OCI-LY7 (cell line): ENCODE data around the gene KCNJ15. TPM values are rescaled to one million over a fixed set of nuclear protein-coding genes. Genes with fewer than 3 reads are reported as not detected.

ENCODE experiments used
- BruUV-seq: library from RNA; stranded (reverse); fragments of 400-500 nt; replicated peaks from 2 replicates; lab custom pipeline; 2021; lab: Mats Ljungman, UMichigan
- CTCF ChIA-PET: fragments of 300-600 bp; sonication (Branson Sonifier 250); formaldehyde crosslinking; loops from one replicate; lab custom pipeline; 2022; ENCODE audit warnings: antibody characterized with exemption; ENCODE audit not compliant: unreplicated experiment; lab: Charles Lee
- POLR2A ChIA-PET: fragments of 300-600 bp; sonication (Branson Sonifier 250); formaldehyde crosslinking; loops from one replicate; lab custom pipeline; 2022; ENCODE audit warnings: antibody characterized with exemption; lab: Charles Lee
- DNase-seq: peaks from one replicate; pipeline ENCODE4 v3.0.0-alpha.2; 2015; ENCODE audit warnings: low spot score
- H2AFZ ChIP-seq: fragments of 200-600 bp; sonication (generic), shearing (Covaris generic); 2 replicates; pipeline ENCODE4 v1.6.1; 2014; ENCODE audit warnings: mild to moderate bottlenecking, antibody characterized with exemption, low read length, moderate library complexity
- H3K27ac ChIP-seq: fragments of 200-600 bp; sonication (generic); 2 replicates; pipeline ENCODE4 v1.5.1; 2014; ENCODE audit warnings: mixed run types, low read depth, mild to moderate bottlenecking, moderate library complexity, low read length, inconsistent platforms; ENCODE audit not compliant: poor library complexity, severe bottlenecking
- H3K36me3 ChIP-seq: fragments of 200-600 bp; sonication (generic); 2 replicates; pipeline ENCODE4 v1.6.1; 2014; ENCODE audit warnings: mild to moderate bottlenecking, antibody characterized with exemption, low read length, moderate library complexity, mixed read lengths; ENCODE audit not compliant: insufficient read depth
- H3K4me1 ChIP-seq: fragments of 200-600 bp; sonication (generic); 2 replicates; pipeline ENCODE4 v1.5.1; 2014; ENCODE audit warnings: mild to moderate bottlenecking, low read length; ENCODE audit not compliant: insufficient read depth, poor library complexity, severe bottlenecking
- H3K4me2 ChIP-seq: fragments of 200-600 bp; sonication (generic); 2 replicates; pipeline ENCODE4 v1.6.1; 2014; ENCODE audit warnings: mild to moderate bottlenecking, low read length
- H3K4me3 ChIP-seq: fragments of 200-600 bp; sonication (generic); 2 replicates; pipeline ENCODE4 v1.5.1; 2014; ENCODE audit warnings: mild to moderate bottlenecking, low read depth, low read length; ENCODE audit not compliant: poor library complexity, severe bottlenecking
- H3K79me2 ChIP-seq: fragments of 200-600 bp; sonication (generic); 2 replicates; pipeline ENCODE4 v1.6.1; 2016; ENCODE audit warnings: low read depth, mild to moderate bottlenecking, low read length, moderate library complexity, mixed read lengths; ENCODE audit not compliant: insufficient read depth
- H3K9me2 ChIP-seq: fragments of 200-600 bp; sonication (generic); 2 replicates; pipeline ENCODE4 v1.6.1; 2016; ENCODE audit warnings: mild to moderate bottlenecking, low read length, mixed read lengths; ENCODE audit not compliant: insufficient read depth
- H3K9me3 ChIP-seq: fragments of 200-600 bp; sonication (generic); 2 replicates; pipeline ENCODE4 v1.6.1; 2014; ENCODE audit warnings: mild to moderate bottlenecking, mixed run types, low read length, mixed read lengths
- H4K20me1 ChIP-seq: fragments of 200-600 bp; sonication (generic); 2 replicates; pipeline ENCODE4 v1.6.1; 2014; ENCODE audit warnings: mild to moderate bottlenecking, antibody characterized with exemption, low read length, moderate library complexity, mixed read lengths; ENCODE audit not compliant: insufficient read depth
- EZH2phosphoT487 ChIP-seq: fragments of 200-600 bp; sonication (generic); IDR thresholded peaks from 2 replicates; pipeline ENCODE4 v1.6.1; 2018; ENCODE audit warnings: low read depth, borderline replicate concordance, mild to moderate bottlenecking, mixed run types, antibody characterized with exemption, low read length, moderate library complexity, mixed read lengths
- intact Hi-C: fragments of 100-400 bp; cut with micrococcal nuclease; formaldehyde crosslinking; loops from one replicate; pipeline ENCODE4 v1.10.0; 2022; ENCODE audit not compliant: unreplicated experiment
- total RNA-seq, 2 experiments: library from RNA; depleted of rRNA in 1 of 2; stranded (reverse); fragments of >200 nt in 1 of 2; shearing (Covaris generic) in 1 of 2; gene quantifications; 2 replicates each; pipeline ENCODE4 v1.2.3, GENCODE V29; 2014 to 2022
- TF ChIP-seq, protein P1 (sequence below): fragments of 200-600 bp; sonication (generic); conservative IDR thresholded peaks from 2 replicates; pipeline ENCODE4 v1.5.1; 2014; ENCODE audit warnings: mild to moderate bottlenecking, antibody characterized with exemption, low read length, moderate library complexity, mixed read lengths

The KCNJ15 gene
- total RNA-seq, 2 experiments from 2014 or later, result not detected

DNA sequence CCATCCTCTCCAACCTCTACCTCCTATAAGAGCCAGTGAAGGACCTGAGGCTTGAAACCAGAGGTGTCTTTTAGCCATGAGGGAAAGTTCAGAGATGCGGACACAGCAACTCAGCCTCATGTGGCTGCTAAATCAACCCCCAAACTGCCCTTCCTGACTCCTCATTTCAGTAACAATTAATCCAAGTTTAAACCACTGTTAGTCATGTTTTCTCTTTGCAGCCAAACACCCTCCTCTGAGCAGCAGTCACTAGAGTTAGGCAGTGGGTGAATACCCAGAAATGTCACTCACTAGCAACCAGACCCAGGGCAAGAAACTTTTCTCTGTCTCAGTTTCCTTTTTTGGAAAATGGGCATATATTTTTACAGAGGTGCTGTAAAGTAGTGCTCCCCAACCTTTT lies 71.2 kb downstream of the KCNJ15 start:
- no peak overlapping the region for H2AFZ ChIP-seq
- H3K4me1 ChIP-seq, result no peaks in the 10 kb centered on the region
- no peaks in the 10 kb centered on the region for H4K20me1 ChIP-seq
- no peak overlapping the region for H3K4me3 ChIP-seq
- no peak overlapping the region for H3K27ac ChIP-seq
- intact Hi-C loops, result no loop called here
- H3K79me2 ChIP-seq, result no peaks in the 10 kb centered on the region
- no peak for TF ChIP-seq EZH2phosphoT487
- TF ChIP-seq, protein P1, sequence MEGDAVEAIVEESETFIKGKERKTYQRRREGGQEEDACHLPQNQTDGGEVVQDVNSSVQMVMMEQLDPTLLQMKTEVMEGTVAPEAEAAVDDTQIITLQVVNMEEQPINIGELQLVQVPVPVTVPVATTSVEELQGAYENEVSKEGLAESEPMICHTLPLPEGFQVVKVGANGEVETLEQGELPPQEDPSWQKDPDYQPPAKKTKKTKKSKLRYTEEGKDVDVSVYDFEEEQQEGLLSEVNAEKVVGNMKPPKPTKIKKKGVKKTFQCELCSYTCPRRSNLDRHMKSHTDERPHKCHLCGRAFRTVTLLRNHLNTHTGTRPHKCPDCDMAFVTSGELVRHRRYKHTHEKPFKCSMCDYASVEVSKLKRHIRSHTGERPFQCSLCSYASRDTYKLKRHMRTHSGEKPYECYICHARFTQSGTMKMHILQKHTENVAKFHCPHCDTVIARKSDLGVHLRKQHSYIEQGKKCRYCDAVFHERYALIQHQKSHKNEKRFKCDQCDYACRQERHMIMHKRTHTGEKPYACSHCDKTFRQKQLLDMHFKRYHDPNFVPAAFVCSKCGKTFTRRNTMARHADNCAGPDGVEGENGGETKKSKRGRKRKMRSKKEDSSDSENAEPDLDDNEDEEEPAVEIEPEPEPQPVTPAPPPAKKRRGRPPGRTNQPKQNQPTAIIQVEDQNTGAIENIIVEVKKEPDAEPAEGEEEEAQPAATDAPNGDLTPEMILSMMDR, result no peak
- no peaks in the 10 kb centered on the region for H3K9me2 ChIP-seq
- no peak for DNase-seq
- H3K36me3 ChIP-seq, result no peaks in the 10 kb centered on the region
- no TSS peak for BruUV-seq
- ChIA-PET POLR2A (no interaction called here), CTCF (no interaction called here)
- H3K4me2 ChIP-seq, result no peak overlapping the region
- no peaks in the 10 kb centered on the region for H3K9me3 ChIP-seq

DNA sequence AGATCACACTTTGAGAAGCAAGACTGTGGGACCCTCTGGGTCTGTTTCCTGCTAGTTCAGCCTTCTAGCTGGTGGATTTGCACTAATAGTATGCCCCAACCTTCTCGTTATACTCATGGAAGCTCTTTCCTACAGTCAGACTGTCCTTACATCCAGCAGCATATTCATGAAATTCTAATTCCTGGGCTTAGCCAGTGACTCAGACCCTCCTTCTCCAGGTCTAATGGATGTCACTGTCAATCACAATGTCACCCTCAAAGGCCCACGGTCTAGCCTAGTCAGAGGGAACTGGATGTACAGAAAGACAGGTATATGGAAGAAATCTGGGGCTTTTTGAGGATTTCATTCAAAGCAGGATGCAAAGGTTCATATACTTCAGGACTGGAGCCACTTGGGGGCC lies 72.4 kb downstream of the KCNJ15 start:
- H3K4me3 ChIP-seq, result no peak overlapping the region
- no peak overlapping the region for H2AFZ ChIP-seq
- H3K79me2 ChIP-seq, result no peaks in the 10 kb centered on the region
- H3K9me2 ChIP-seq, result no peaks in the 10 kb centered on the region
- DNase-seq, result no peak
- H3K4me2 ChIP-seq, result no peak overlapping the region
- no peaks in the 10 kb centered on the region for H3K36me3 ChIP-seq
- TF ChIP-seq, protein P1, result no peak
- H3K4me1 ChIP-seq, result no peaks in the 10 kb centered on the region
- intact Hi-C loops, result no loop called here
- no peaks in the 10 kb centered on the region for H4K20me1 ChIP-seq
- POLR2A ChIA-PET, result no interaction called here
- CTCF ChIA-PET, result no interaction called here
- BruUV-seq, result no TSS peak
- H3K27ac ChIP-seq, result no peak overlapping the region
- H3K9me3 ChIP-seq, result no peaks in the 10 kb centered on the region

DNA sequence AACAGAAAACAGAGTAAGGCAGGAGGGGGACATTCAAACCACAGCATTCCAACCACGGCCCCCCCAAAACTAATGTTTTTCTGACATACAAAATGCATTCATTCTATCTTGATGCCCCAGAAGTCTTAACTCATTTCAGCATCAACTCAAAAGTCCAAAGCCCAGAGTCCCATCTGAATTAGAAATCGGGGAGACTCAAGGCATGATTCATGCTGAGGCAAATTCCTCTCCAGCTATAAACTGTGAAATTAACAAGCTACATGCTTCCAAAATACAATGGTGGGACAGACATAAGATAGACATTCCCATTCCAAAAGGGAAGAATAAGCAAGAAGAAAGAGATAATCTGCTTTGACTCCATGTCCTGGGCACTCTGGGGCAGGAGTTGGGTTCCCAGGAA lies 73.9 kb downstream of the KCNJ15 start:
- H3K4me1 ChIP-seq, result no peaks in the 10 kb centered on the region

More for the DNA sequence above, 73.9 kb downstream of the KCNJ15 start:
- Histone ChIP-seq H3K9me3 (no peaks in the 10 kb centered on the region), H3K4me3 (no peak overlapping the region), H3K27ac (no peak overlapping the region), H2AFZ (no peak overlapping the region), H3K36me3 (no peaks in the 10 kb centered on the region), H3K9me2 (no peaks in the 10 kb centered on the region), H3K79me2 (no peaks in the 10 kb centered on the region), H4K20me1 (no peaks in the 10 kb centered on the region), H3K4me2 (no peak overlapping the region)
- POLR2A ChIA-PET, result no interaction called here
- TF ChIP-seq, protein P1, result no peak
- TF ChIP-seq EZH2phosphoT487, result no peak
- no peak for DNase-seq
- CTCF ChIA-PET, result no interaction called here
- no TSS peak for BruUV-seq
- intact Hi-C loops, result no loop called here
